GM12878 (cell line): ENCODE results near the gene MMD2. TPM values are rescaled to one million over a fixed set of nuclear protein-coding genes. Genes with fewer than 3 reads are reported as not detected.

Experiments
- ATAC-seq: fragments of 200-7000 bp; cut with Tn5 transposase; 3 replicates; pipeline ENCODE4 v1.9.1; 2020; ENCODE audit warnings: mild to moderate bottlenecking, moderate library complexity
- BruUV-seq: library from RNA; stranded (reverse); fragments of 400-500 nt; replicated peaks from 2 replicates; lab custom pipeline; 2021; lab: Mats Ljungman, UMichigan
- CTCF ChIA-PET: fragments of 300-600 bp; sonication (Branson Sonifier 250); formaldehyde crosslinking; extraction: SDS; loops from one replicate; lab custom pipeline; 2021; ENCODE audit warnings: inconsistent platforms; lab: Yijun Ruan, JAX
- POLR2A ChIA-PET: fragments of 350-600 bp; formaldehyde crosslinking; extraction: SDS; loops from one replicate; lab custom pipeline; 2021; ENCODE audit warnings: inconsistent platforms; lab: Charles Lee
- RAD21 ChIA-PET: fragments of 300-600 bp; sonication (Branson Sonifier 250); formaldehyde crosslinking; loops from one replicate; lab custom pipeline; 2023; ENCODE audit warnings: antibody characterized with exemption; ENCODE audit not compliant: unreplicated experiment; lab: Charles Lee
- SMC1A ChIA-PET: fragments of 300-600 bp; sonication (Branson Sonifier 250); formaldehyde crosslinking; loops from one replicate; lab custom pipeline; 2023; ENCODE audit not compliant: unreplicated experiment, uncharacterized antibody; lab: Charles Lee
- DNase-seq: peaks from one replicate; pipeline ENCODE4 v3.0.0-alpha.2; 2011; ENCODE audit warnings: low read depth, low spot score
- FAIRE-seq: peaks from 3 replicates; lab custom pipeline; 2011; peaks lifted over from hg19 to GRCh38; lab: Jason Lieb, UNC
- H2AFZ ChIP-seq: 2 replicates; pipeline ENCODE4 v1.6.0; 2011; ENCODE audit warnings: low read depth, low read length, control low read depth; ENCODE audit not compliant: control insufficient read depth
- H3K27ac ChIP-seq: 2 replicates; pipeline ENCODE4 v1.5.1; 2011; ENCODE audit warnings: control low read depth; ENCODE audit not compliant: control insufficient read depth, insufficient read depth
- H3K27me3 ChIP-seq, 2 experiments: replicated peaks in 1 of 2; 2 replicates each; pipeline versions ENCODE4 v1.6.0 to v1.6.1; 2011; ENCODE audit warnings: low read length in 1 of 2; ENCODE audit not compliant: control insufficient read depth in 2 of 2, insufficient read depth in 2 of 2
- H3K36me3 ChIP-seq, 2 experiments: 2 replicates each; pipeline ENCODE4 v1.5.1; 2011; ENCODE audit warnings: low read length in 1 of 2; ENCODE audit not compliant: control insufficient read depth in 2 of 2, insufficient read depth in 2 of 2
- H3K4me1 ChIP-seq: 2 replicates; pipeline ENCODE4 v1.6.1; 2011; ENCODE audit warnings: mild to moderate bottlenecking, low read length, moderate library complexity, mixed read lengths; ENCODE audit not compliant: control insufficient read depth, insufficient read depth
- H3K4me2 ChIP-seq: 2 replicates; pipeline ENCODE4 v1.6.0; 2011; ENCODE audit warnings: control low read depth; ENCODE audit not compliant: control insufficient read depth, insufficient read depth
- H3K4me3 ChIP-seq: fragments of 200-600 bp; sonication (generic); 2 replicates; pipeline ENCODE4 v1.5.1; 2016
- H3K79me2 ChIP-seq: 2 replicates; pipeline ENCODE4 v1.6.0; 2011; ENCODE audit warnings: low read length; ENCODE audit not compliant: control insufficient read depth, insufficient read depth
- H3K9ac ChIP-seq: 2 replicates; pipeline ENCODE4 v1.8.0; 2011; ENCODE audit warnings: low read length, control low read depth, mixed read lengths; ENCODE audit not compliant: control insufficient read depth, insufficient read depth
- H3K9me3 ChIP-seq: replicated peaks from 3 replicates; pipeline ENCODE4 v1.5.1; 2011; ENCODE audit warnings: mild to moderate bottlenecking, low read length; ENCODE audit not compliant: control insufficient read depth, insufficient read depth
- H4K20me1 ChIP-seq: 2 replicates; pipeline ENCODE4 v1.6.0; 2011; ENCODE audit not compliant: control insufficient read depth, insufficient read depth
- BHLHE40 ChIP-seq, 2 experiments: fragments of 450-650 bp in 1 of 2; IDR thresholded peaks; 2 replicates each; pipeline ENCODE4 v1.6.1; 2011 to 2017; ENCODE audit warnings: low read depth in 2 of 2, borderline replicate concordance in 1 of 2, improper control_type of control experiment in 1 of 2, low read length in 1 of 2, mild to moderate bottlenecking in 1 of 2
- HSF1 ChIP-seq: fragments of 150-350 bp; IDR thresholded peaks from 2 replicates; pipeline ENCODE4 v1.6.1; 2014; ENCODE audit warnings: mild to moderate bottlenecking, low read depth, low read length
- RB1 ChIP-seq: fragments of 450-650 bp; formaldehyde crosslinking; IDR thresholded peaks from 2 replicates; pipeline ENCODE4 v1.6.1; 2017; ENCODE audit warnings: mild to moderate bottlenecking, borderline replicate concordance
- RUNX3 ChIP-seq: IDR thresholded peaks from 2 replicates; pipeline ENCODE4 v1.6.1; 2012; ENCODE audit warnings: low read length, inconsistent platforms
- SKIL ChIP-seq: fragments of 450-650 bp; IDR thresholded peaks from 2 replicates; pipeline ENCODE4 v1.6.1; 2017; ENCODE audit warnings: mild to moderate bottlenecking, low read depth, inconsistent platforms; ENCODE audit not compliant: poor library complexity, severe bottlenecking
- STAT1 ChIP-seq: fragments of 450-650 bp; conservative IDR thresholded peaks from 2 replicates; pipeline ENCODE4 v1.6.1; 2014; ENCODE audit warnings: antibody characterized with exemption, mild to moderate bottlenecking
- SUZ12 ChIP-seq: fragments of 200-600 bp; sonication (generic); IDR thresholded peaks from one replicate; pipeline ENCODE4 v1.6.1; 2018; ENCODE audit warnings: antibody characterized with exemption, mild to moderate bottlenecking; ENCODE audit not compliant: unreplicated experiment
- USF1 ChIP-seq: IDR thresholded peaks from 2 replicates; pipeline ENCODE4 v1.6.1; 2011; ENCODE audit warnings: borderline replicate concordance, low read depth, mild to moderate bottlenecking, moderate library complexity, mixed read lengths, low read length; ENCODE audit not compliant: insufficient read depth; ENCODE audit errors: extremely low read length
- WRNIP1 ChIP-seq: IDR thresholded peaks from 2 replicates; pipeline ENCODE4 v1.6.1; 2011; ENCODE audit warnings: low read depth, low read length, improper control_type of control experiment, borderline replicate concordance
- ZNF274 ChIP-seq: IDR thresholded peaks from one replicate; pipeline ENCODE4 v1.8.0; 2011; ENCODE audit not compliant: insufficient read length, insufficient read depth
- WGBS: methylation state at CpG from one replicate; pipeline ENCODE4 v1.1.6; 2016; ENCODE audit warnings: low lambda C conversion rate; ENCODE audit not compliant: insufficient replicate concordance, insufficient coverage; ENCODE audit errors: missing lambda C conversion rate; 5-methylcytosine and 5-hydroxymethylcytosine counted together
- in situ Hi-C: fragments of 300-500 bp; cut with MboI; formaldehyde crosslinking; loops from 9 replicates; pipeline ENCODE4 v1.14.3; 2018; ENCODE audit warnings: mixed read lengths
- intact Hi-C: fragments of 100-400 bp; cut with micrococcal nuclease; formaldehyde crosslinking; loops from one replicate; pipeline ENCODE4 v1.14.2; 2022; ENCODE audit not compliant: unreplicated experiment
- polyA plus RNA-seq, 11 experiments: library from polyadenylated mRNA; depleted of rRNA in 4 of 11; unstranded in 6 of 11; stranded (reverse) in 5 of 11; fragments of >200 nt; fragmentation: Nextera tagmentation in 4 of 11; fragmentation: Illumina TruSeq in 1 of 11; extraction: Ambion mirVana in 4 of 11; extraction: Trizol in 1 of 11; gene quantifications; 1 replicate in 1 of 11; 2 replicates in 10 of 11; pipeline versions ENCODE4 v1.2.1 to v1.2.3, GENCODE V29; 2011 to 2016; ENCODE audit warnings: inconsistent platforms in 2 of 11, missing spikeins in 2 of 11, low read depth in 1 of 11
- total RNA-seq, 4 experiments: library from RNA; depleted of rRNA in 3 of 4; stranded (reverse); fragments of >200 nt in 3 of 4; fragmentation: Illumina TruSeq in 1 of 4; extraction: Trizol in 1 of 4; gene quantifications; 2 replicates each; pipeline versions ENCODE4 v1.2.1 to v1.2.3, GENCODE V29; 2013 to 2021

Gene MMD2
- total and polyA plus RNA-seq, 10 of the 15 experiments (the other 5 are each of a cell fraction or from before 2014, with no cell fraction given), result not detected

GRCh38 chr7:4944939-4945338, 14.0 kb downstream of the MMD2 start (continued):
- no peak for TF ChIP-seq HSF1
- TF ChIP-seq USF1, result no peak
- TF ChIP-seq, all 136 proteins: peak for 0

GRCh38 chr7:4943297-4943696, 15.7 kb downstream of the MMD2 start:
- Histone ChIP-seq H3K9me3 (no peaks in the 10 kb centered on the region), H3K27me3 (no peaks in the 10 kb centered on the region), H3K4me1 (no peaks in the 10 kb centered on the region), H2AFZ (no peak overlapping the region)
- no peak for DNase-seq
- no TSS peak for BruUV-seq
- RAD21 ChIA-PET, result no interaction called here
- TF ChIP-seq RUNX3 (no peak), BHLHE40 (IDR thresholded peaks at IDR 0.05; ENCODE audit: borderline replicate concordance in 1 of 2, low read depth in 2 of 2, low read length in 1 of 2) (no peak), WRNIP1 (no peak), RB1 (no peak), SUZ12 (no peak), STAT1 (no peak), SKIL (no peak), ZNF274 (no peak)
- TF ChIP-seq, all 136 proteins: peak for 0
- WGBS, result 75% methylated on average over 10 of the region's 10 CpGs
- POLR2A ChIA-PET, result no interaction called here
- SMC1A ChIA-PET, result no interaction called here
- no peak overlapping the region for H3K4me3 ChIP-seq
- no peak overlapping the region for H3K27ac ChIP-seq
- no peaks in the 10 kb centered on the region for H4K20me1 ChIP-seq
- no peak for ATAC-seq
- in situ Hi-C loops (no loop called here), intact Hi-C loops (no loop called here)
- no peaks in the 10 kb centered on the region for H3K36me3 ChIP-seq
- no peak overlapping the region for H3K9ac ChIP-seq
- no peak overlapping the region for H3K4me2 ChIP-seq
- CTCF ChIA-PET, result no interaction called here
- no peaks in the 10 kb centered on the region for H3K79me2 ChIP-seq
- no peak for FAIRE-seq
